ENCODE measurements around the gene ARHGAP32.

ARHGAP32 gene

GRCh38 chr11:128963744-128964325, 228.3 kb downstream of the ARHGAP32 start:
- in situ Hi-C loops (cut with HindIII; ENCODE audit: low sequenced_read_pairs): no loop called here

- in situ Hi-C loops (cut with HindIII; ENCODE audit: low sequenced_read_pairs): no loop called here
These were observed 229.2 kb downstream of the ARHGAP32 start for GRCh38 chr11:128962896-128963295.

DNA sequence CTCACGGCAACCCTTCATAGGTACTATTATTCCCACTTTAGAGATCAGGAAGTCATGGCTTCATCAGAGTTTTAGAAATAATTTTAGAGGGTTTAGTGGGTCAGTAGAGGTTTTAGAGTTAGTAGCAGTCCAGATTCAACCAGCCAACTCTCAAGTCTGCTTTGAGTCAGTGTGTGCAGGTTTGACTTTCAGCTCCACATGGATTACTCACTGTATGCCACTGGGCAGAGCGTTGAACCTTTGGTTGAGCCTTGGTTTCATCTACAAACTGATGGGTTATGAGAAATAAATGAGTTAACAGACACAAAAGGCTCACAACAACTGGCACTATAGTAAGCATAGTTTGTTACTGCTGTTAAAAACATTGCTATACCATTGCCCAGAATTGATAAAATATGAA, 230.5 kb downstream of the ARHGAP32 start:
- in situ Hi-C loops (cut with HindIII; ENCODE audit: low sequenced_read_pairs): no loop called here

- in situ Hi-C loops (cut with HindIII; ENCODE audit: low sequenced_read_pairs): no loop called here
These were observed 235.0 kb downstream of the ARHGAP32 start for GRCh38 chr11:128957202-128957482.

DNA sequence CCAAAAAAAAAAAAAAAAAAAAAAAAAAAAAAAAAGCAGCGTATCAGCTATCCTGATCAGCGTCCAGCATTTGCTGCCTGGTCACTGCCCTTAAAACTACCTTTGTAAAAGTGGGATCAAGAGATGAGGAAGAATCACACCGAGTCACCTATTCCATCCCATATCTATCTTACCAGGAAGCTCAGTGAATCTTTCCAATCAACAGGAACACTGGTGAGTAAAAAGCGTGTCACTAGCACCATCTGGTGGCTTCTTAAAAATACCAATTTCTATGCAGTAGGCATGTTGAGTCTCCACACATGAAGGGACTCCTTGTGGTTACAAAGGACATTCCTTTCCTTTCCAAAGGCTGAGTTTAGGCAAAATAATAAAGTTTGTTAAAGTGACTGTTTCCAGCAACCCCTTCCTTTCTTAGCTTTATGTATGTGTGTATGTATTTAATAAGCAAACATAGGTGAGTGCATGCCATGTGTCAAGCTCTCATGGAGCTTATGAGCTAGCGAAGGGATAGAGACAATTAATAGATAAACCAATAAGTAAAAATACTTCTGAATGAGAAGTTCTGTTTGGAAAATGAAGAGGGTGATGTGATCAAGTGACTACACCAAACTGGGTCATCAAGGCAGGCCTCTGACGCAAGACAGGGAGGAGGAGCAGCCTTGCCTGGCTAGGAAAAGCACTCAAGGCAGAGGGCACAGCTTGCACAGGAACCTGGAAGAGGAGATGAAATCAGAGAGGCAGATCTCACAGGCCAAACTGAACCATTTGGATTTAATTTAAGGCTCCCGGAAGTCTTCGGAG, 235.5 kb downstream of the ARHGAP32 start:
- in situ Hi-C loops (cut with HindIII; ENCODE audit: low sequenced_read_pairs): no loop called here

DNA sequence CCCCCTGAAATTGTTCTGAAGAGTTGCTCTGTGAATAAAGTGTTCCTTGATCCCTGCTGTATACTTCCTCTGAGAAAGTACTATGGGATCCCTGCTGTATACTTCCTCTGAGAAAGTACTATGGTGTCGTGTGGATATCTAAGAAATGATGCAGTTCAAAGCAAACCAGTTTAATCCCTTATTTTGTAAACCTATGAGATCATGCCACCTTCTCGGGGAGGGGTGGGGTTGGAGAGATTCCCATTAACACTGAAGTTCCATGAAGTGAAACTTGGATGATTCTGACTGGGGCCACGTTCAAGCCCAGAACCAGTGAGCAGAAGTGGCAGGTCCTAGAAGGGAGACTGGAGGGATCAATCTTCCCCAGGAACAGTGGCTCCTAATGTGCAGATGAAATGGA, 236.5 kb downstream of the ARHGAP32 start:
- in situ Hi-C loops (cut with HindIII; ENCODE audit: low sequenced_read_pairs): no loop called here

GRCh38 chr11:128953151-128953550, 239.0 kb downstream of the ARHGAP32 start:
- in situ Hi-C loops (cut with HindIII; ENCODE audit: low sequenced_read_pairs): no loop called here

DNA sequence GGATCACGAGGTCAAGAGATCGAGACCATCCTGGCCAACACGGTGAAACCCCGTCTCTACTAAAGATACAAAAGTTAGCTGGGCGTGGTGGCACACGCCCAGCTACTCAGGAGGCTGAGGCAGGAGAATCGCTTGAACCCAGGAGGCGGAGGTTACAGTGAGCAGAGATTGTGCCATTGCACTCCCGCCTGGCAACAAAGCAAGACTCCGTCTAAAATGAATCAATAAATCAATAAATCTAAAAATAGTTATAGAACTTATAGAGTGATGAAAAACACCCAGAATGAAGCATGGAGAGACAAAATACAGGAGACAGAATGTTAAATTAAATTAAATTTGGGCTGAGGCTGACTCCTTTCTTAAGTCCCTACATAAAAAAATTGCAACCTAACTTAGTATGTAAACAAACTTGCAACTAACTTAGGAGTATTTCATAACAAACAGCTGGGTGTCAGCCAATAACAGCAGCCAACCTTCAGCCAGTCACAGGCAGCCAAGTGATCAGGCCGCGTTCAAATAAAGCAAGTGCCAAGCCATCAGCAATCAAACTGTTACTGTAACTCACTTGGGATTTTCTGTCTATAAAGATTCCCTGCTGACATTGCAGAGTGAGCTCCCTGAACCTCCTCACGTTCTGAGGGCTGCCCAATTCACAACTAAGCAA, 242.2 kb downstream of the ARHGAP32 start:
- in situ Hi-C loops (cut with HindIII; ENCODE audit: low sequenced_read_pairs): loop anchor here (5.0 kb wide), 1 partner anchor 73 kb away; no protein-coding TSS in a partner anchor

DNA sequence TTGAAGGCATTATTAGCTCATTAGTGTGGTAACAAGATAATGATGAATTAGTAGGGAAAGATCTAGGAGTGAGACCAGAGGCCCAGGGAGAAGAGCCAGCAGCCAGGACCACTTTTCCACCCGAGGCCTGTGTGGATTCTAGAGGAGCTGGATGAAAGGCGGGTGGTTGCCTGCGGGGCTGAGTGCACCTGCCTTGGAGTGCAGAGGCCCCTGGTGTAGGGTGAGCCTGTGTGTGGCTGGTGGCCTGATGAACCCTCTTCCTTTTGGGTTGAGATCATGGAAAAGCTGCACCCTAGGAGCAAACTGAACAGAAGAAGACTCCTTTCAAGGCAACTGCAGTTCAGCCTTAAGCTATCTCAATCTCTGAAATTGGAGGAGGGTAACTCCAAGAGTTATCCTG, 243.5 kb downstream of the ARHGAP32 start:
- in situ Hi-C loops (cut with HindIII; ENCODE audit: low sequenced_read_pairs): loop anchor here (5.0 kb wide), 1 partner anchor 71 kb away; no protein-coding TSS in a partner anchor

DNA sequence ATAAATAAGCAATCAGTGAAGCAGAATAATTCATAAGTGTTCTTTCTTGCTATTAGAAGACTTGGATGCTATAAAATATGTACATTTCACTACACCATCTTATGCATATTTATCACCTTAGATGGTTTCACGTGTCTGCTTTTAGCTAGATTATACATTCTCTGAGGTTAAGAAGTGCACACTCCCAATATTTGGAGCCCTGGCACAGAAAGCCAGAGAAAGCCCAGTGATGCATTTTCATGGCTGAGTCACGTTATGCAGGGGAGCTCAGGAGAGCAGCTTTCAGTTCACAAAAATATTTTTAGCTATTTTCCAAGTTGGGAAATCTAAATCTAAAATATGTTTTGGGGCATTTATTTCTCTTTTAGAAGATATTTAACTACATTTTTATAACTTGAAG, 244.4 kb downstream of the ARHGAP32 start:
- in situ Hi-C loops (cut with HindIII; ENCODE audit: low sequenced_read_pairs): loop anchor here (5.0 kb wide), 1 partner anchor 70 kb away; no protein-coding TSS in a partner anchor

DNA sequence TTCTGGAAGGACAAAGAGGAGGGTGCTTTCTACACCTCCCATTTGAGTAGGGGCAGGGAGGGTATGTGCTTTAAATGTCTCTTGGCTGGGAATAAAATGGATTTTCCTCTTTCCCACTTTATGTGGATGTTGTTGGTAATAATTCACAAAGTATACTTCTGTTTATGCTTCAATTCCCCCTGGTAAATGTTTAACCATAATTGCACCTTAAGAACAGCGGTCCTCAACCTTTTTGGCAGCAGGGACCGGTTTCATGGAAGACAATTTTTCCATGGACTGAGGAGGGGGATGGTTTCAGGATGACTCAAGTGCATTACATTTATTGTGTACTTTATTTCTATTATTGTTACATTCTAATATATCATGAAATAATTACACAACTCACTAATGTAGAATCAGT, 245.5 kb downstream of the ARHGAP32 start:
- in situ Hi-C loops (cut with HindIII; ENCODE audit: low sequenced_read_pairs): loop anchor here (5.0 kb wide), 1 partner anchor 69 kb away; no protein-coding TSS in a partner anchor

- in situ Hi-C loops (cut with HindIII; ENCODE audit: low sequenced_read_pairs): no loop called here
These were observed 248.6 kb downstream of the ARHGAP32 start for GRCh38 chr11:128943428-128943976.

DNA sequence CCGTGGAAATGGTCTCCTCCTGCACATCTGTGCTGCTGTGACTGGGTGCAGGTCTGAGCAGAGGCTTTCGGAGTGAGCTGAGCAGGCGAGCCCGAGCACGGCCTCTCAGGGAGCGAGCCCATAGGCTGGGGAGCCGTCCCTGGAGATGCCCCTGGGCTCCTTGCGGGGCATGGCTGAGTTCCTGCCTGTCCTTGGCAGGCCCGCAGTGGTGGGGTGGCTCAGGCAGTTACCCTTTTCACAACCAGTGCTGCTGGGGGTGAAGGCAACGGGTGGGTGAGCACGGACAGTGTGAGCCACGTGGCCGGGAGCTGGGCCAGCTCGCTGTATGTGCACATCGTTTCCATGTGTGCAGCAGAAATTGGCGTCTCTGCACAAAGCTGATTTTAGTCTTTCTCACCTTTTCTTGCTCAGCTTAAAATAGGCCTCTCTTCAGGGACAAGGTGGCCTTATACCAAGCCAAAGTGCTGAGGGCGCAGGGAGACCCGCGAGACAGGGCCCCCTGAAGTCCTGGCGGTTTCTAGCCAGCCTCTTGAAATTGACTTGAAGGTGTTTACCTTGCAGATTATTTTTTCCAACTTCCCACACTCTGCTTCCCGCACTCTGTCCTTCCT, 249.2 kb downstream of the ARHGAP32 start, which contains the start of gene TP53AIP1:
Gene TP53AIP1, minus strand, starts transcription at position 55 of the 611 bp plus-strand sequence. CDS start 5,053 bp downstream, outside the sequence.
- in situ Hi-C loops (cut with HindIII; ENCODE audit: low sequenced_read_pairs): no loop called here

DNA sequence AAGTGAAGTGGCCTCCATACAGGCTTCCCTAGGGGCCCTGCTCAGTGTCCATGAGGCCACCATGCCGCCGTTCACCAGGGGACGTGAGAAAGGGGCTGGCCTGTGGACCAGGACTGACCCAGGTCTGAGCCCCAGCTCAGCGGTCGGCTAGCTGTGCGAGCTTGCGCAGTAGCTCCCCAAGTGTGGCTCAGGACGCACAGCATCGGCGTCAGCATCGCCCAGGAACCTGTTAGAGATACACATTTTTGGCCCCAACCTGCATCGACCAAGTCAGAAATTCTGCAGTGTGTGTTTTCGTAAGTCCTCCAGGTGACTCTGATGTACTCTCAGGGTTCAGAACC, 249.9 kb downstream of the ARHGAP32 start:
- in situ Hi-C loops (cut with HindIII; ENCODE audit: low sequenced_read_pairs): no loop called here

DNA sequence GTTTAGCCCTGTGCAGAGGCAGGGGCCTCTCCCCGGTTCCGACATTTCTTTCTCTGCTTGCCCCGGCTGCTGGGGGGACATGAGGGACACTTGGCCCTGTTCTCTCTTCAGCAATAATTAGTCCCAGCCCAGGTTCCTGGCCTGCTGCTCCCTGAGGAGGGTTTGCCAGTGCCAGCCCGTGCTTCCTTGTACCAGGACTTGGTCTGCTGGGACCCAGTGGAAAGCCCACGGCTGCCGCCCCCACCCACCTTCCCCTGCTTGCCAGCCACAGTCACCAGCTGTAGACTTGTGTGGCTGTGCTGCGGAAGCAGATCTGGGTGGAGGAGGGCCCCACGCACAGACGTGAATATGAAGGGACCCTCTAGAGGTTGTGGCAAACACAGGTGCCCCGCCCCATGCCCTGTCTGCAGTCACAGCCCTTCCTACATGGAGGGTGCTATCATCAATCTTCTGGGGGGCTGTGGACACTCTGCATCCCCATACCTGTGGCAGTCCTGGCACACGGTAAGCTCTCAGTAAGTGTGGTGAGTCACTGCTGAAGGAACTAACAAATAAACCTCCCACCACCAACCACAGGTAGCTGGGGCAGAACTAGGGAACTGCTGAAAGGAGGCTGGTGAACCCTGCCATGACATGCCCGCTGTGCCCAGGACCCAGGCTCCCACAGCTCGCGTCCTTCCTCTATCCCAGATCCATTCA, 250.4 kb downstream of the ARHGAP32 start:
- in situ Hi-C loops (cut with HindIII; ENCODE audit: low sequenced_read_pairs): no loop called here

DNA sequence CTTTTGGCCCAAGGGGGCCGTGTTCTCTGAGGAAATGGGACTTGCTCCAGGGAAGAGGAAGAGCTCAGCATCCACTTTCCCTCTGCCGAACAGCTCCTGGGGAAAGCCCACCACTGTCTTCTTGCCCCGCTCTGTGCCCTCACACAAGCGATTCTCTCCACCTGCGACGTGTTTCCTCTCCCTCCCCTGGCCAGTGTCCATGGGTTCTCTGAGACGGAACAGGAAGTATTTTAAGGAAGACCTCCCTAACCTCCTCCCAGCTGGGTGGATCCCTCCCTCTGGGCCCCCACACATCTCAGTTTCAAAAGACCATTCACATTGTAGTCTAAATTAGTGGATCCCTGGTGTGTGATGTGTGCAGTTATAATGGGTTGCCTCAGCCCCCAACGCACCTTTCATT, 251.0 kb downstream of the ARHGAP32 start:
- in situ Hi-C loops (cut with HindIII; ENCODE audit: low sequenced_read_pairs): no loop called here

DNA sequence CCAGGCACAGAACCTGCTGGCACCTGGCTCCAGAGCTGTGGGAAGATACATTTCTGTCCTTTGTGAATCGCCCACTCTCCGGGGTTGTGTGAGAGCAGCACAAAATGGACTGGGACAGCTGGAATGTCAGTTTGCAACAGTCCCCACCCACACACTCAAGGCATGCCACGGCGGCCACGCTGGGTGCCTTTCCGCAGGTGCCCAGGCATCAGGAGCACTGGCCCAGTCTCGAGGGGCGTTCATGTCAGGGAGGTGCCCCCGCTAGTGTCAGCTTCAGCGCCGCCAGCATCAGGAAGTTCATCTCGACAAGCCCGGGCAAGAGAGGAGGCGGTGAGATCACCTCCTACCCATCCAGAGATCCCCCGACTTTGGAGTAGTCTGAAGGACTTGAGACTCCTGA, 251.5 kb downstream of the ARHGAP32 start:
- in situ Hi-C loops (cut with HindIII; ENCODE audit: low sequenced_read_pairs): no loop called here

DNA sequence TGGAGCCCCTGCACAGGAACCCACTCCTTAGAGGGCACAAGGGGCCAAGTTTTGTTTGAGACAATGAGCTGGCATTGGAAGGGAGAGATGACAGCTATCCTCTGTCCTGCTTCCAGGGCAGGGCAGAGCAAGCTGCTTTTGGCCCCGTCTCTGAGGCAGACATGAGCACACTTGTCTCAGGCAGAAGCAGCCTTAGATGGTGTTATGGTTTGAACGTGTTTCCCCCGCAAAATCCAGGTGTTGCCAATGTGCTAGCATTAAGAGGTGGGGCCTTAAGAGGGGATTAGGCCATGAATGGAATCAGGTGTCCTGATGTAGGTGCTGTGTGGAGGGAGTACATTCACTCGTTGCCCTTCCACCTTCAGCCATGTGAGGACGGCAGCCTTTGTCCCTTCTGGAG, 252.0 kb downstream of the ARHGAP32 start:
- in situ Hi-C loops (cut with HindIII; ENCODE audit: low sequenced_read_pairs): no loop called here

GRCh38 chr11:128939591-128939990, 252.5 kb downstream of the ARHGAP32 start:
- in situ Hi-C loops (cut with HindIII; ENCODE audit: low sequenced_read_pairs): no loop called here

DNA sequence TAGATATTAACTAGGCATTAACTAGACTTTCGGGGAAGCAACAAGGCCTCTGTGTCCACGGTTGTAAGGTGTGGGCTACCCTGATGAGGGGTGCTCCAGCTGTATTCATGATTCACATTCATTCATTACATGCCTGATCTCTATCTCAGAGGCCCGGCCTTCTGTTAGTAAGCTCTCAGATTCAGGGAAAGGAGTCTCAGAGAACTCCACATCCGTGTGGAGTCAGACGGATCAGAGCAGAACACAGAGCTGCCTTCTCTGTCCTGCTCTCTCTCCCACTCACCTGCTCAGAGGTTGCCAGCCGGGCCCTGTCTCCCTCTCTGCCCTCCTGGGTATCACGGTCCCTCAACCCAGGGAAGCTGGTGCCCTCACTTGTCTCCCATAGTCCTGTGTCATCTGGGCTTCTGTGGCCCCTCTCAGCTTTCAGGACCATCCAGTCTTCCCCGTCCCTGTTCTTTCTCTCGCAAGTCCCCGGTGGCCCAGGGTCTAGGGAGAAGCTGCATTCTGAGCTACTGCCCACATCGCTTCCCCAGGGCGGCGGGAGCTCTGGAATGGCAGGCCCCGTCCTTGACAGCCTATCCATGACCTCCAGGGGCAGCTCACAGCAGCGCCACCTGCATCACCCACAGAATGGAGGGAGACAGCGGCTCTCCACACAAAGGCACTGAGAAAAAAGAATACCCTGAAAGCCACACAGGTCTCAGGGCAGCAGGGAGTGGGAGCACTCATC, 253.8 kb downstream of the ARHGAP32 start:
- in situ Hi-C loops (cut with HindIII; ENCODE audit: low sequenced_read_pairs): no loop called here

All from endothelial cell of hepatic sinusoid (primary cell).